ENCODE data around the gene SLC35F3. TPM values are rescaled to one million over a fixed set of nuclear protein-coding genes. Genes with fewer than 3 reads are reported as not detected.

Gene SLC35F3
- polyA plus RNA-seq, 1 of the 3 experiments (the other 2 are of a cell fraction): 0.87 TPM

- H3K9ac ChIP-seq: no peak overlapping the region
- CTCF ChIA-PET: interaction anchor here (1.4 kb wide), 1 partner anchor 75 kb away, joined by 4 read pairs; no protein-coding TSS in a partner anchor
- H3F3A ChIP-seq (replicated peaks; ENCODE audit: insufficient read depth): no peaks in the 10 kb centered on the region
- no peaks in the 10 kb centered on the region for H3K9me2 ChIP-seq
- H2AFZ ChIP-seq (ENCODE audit: low read depth): no peak overlapping the region
- TF ChIP-seq REST (IDR thresholded peaks at IDR 0.05; ENCODE audit: low read depth, low read length): no peak
- no peak for TF ChIP-seq NFIC (IDR thresholded peaks at IDR 0.05; ENCODE audit: borderline replicate concordance)
- H3K79me2 ChIP-seq (ENCODE audit: insufficient read depth): no peaks in the 10 kb centered on the region
- H3K27me3 ChIP-seq (ENCODE audit: insufficient read depth): no peaks in the 10 kb centered on the region
- H4K20me1 ChIP-seq (ENCODE audit: insufficient read depth): no peaks in the 10 kb centered on the region
- POLR2A ChIA-PET: no interaction called here
- DNase-seq: no peak
- peak overlapping the region in 1 of 2 experiments; percentile 16; a peak in 1 of 4 replicates for H3K27ac ChIP-seq (ENCODE audit: low read depth in 2 of 2, low read length in 1 of 2)
- 42% methylated on average over 4 of the region's 4 CpGs for WGBS (ENCODE audit: low lambda C conversion rate)
- H3K9me3 ChIP-seq: no peaks in the 10 kb centered on the region
- no peak overlapping the region for H3K4me2 ChIP-seq
- no peak overlapping the region for H3K4me3 ChIP-seq (ENCODE audit: low read depth in 2 of 2, low read length in 1 of 2)
- H3K4me1 ChIP-seq (ENCODE audit: control insufficient read depth in 1 of 2, insufficient read depth in 2 of 2, low read depth in 1 of 2, low read length in 1 of 2): peaks cover 0 to 17% of the 10 kb centered on the region in 2 experiments; a peak in 1 of 4 replicates
- H3K36me3 ChIP-seq (replicated peaks in 1 of 2; ENCODE audit: control insufficient read depth in 1 of 2, insufficient read depth in 2 of 2, low read length in 1 of 2): no peaks in the 10 kb centered on the region
These were observed 331.0 kb downstream of the SLC35F3 start for GRCh38 chr1:234235434-234235881.

- Histone ChIP-seq H3K9me2 (no peaks in the 10 kb centered on the region), H3K27me3 (ENCODE audit: insufficient read depth) (no peaks in the 10 kb centered on the region), H4K20me1 (ENCODE audit: insufficient read depth) (no peaks in the 10 kb centered on the region), H3K4me1 (ENCODE audit: control insufficient read depth in 1 of 2, insufficient read depth in 2 of 2, low read depth in 1 of 2, low read length in 1 of 2) (peaks cover 0 to 15% of the 10 kb centered on the region in 2 experiments; a peak in 1 of 4 replicates), H3K27ac (ENCODE audit: low read depth in 2 of 2, low read length in 1 of 2) (no peak overlapping the region), H3K9me3 (no peaks in the 10 kb centered on the region), H2AFZ (ENCODE audit: low read depth) (no peak overlapping the region), H3K9ac (no peak overlapping the region), H3K79me2 (ENCODE audit: insufficient read depth) (no peaks in the 10 kb centered on the region), H3K4me2 (no peak overlapping the region), H3K4me3 (ENCODE audit: low read depth in 2 of 2, low read length in 1 of 2) (no peak overlapping the region), H3K36me3 (replicated peaks in 1 of 2; ENCODE audit: control insufficient read depth in 1 of 2, insufficient read depth in 2 of 2, low read length in 1 of 2) (no peaks in the 10 kb centered on the region), H3F3A (replicated peaks; ENCODE audit: insufficient read depth) (no peaks in the 10 kb centered on the region)
- WGBS (ENCODE audit: low lambda C conversion rate): 91% methylated on average over 2 of the region's 2 CpGs
- TF ChIP-seq NRF1 (IDR thresholded peaks at IDR 0.05; ENCODE audit: low read depth, low read length): no peak
- TF ChIP-seq, protein P1, sequence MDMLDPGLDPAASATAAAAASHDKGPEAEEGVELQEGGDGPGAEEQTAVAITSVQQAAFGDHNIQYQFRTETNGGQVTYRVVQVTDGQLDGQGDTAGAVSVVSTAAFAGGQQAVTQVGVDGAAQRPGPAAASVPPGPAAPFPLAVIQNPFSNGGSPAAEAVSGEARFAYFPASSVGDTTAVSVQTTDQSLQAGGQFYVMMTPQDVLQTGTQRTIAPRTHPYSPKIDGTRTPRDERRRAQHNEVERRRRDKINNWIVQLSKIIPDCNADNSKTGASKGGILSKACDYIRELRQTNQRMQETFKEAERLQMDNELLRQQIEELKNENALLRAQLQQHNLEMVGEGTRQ (IDR thresholded peaks at IDR 0.05; ENCODE audit: borderline replicate concordance, low read depth, low read length): no peak
- TF ChIP-seq RAD21 (IDR thresholded peaks at IDR 0.05; ENCODE audit: low read length): no peak
- TF ChIP-seq USF1 (IDR thresholded peaks at IDR 0.05; ENCODE audit: borderline replicate concordance, low read depth): no peak
- TF ChIP-seq NFIC (IDR thresholded peaks at IDR 0.05; ENCODE audit: borderline replicate concordance): no peak
- TF ChIP-seq JUND (IDR thresholded peaks at IDR 0.05): no peak
- TF ChIP-seq FOXJ3 (CRISPR knock-in tag; IDR thresholded peaks at IDR 0.05): no peak
- no peak for TF ChIP-seq TEAD4 (IDR thresholded peaks at IDR 0.05; ENCODE audit: borderline replicate concordance, insufficient read depth)
- TF ChIP-seq RFX5 (IDR thresholded peaks at IDR 0.05; ENCODE audit: low read length): no peak
- TF ChIP-seq EP300 (IDR thresholded peaks at IDR 0.05; ENCODE audit: borderline replicate concordance in 1 of 2, low read depth in 1 of 2, low read length in 1 of 2): no peak
- TF ChIP-seq TCF12 (IDR thresholded peaks at IDR 0.05): no peak
- no peak for TF ChIP-seq GABPA (IDR thresholded peaks at IDR 0.05; ENCODE audit: low read depth)
- no peak for TF ChIP-seq MEF2A (IDR thresholded peaks at IDR 0.05; ENCODE audit: borderline replicate concordance, low read depth)
- no peak for TF ChIP-seq SIN3A (IDR thresholded peaks at IDR 0.05; ENCODE audit: borderline replicate concordance, low read depth, low read length)
- no peak for TF ChIP-seq SMC3 (IDR thresholded peaks at IDR 0.05; ENCODE audit: low read depth, low read length)
- POLR2A ChIA-PET: no interaction called here
- CTCF ChIA-PET: interaction anchor here (1.5 kb wide), 1 partner anchor 73 kb away, joined by 4 read pairs; no protein-coding TSS in a partner anchor
- no peak for DNase-seq
These were observed 332.9 kb downstream of the SLC35F3 start for GRCh38 chr1:234237393-234237792.

Data from SK-N-SH (cell line).